ENCODE measurements around the gene PNRC1. TPM values are rescaled to one million over a fixed set of nuclear protein-coding genes. Genes with fewer than 3 reads are reported as not detected.

PNRC1 gene
- total and polyA plus RNA-seq, 2 of the 4 experiments (the other 2 are of a cell fraction): 6.5 to 8.1 TPM

DNA sequence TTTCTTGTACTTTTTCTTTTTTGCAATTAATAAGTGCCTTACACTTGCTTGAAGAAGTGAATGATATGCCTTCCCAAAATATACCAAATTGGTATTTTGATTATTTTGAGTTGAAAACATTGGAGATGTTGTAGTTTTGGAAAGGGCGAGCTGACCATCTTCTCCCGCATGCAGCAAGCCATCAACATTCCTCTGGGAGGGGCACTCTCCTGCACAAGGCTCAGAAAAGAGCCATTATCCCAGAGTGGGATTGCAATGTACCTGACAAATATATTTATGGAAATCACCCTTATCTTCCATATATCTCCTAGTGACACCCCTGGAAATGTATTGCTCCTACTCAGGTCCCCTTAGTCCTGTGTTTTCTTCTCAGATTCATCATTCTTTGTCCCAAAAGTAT, 22.8 kb upstream of the PNRC1 start:
- Histone ChIP-seq H3K36me3 (ENCODE audit: control insufficient read depth, insufficient read depth, low read length) (no peaks in the 10 kb centered on the region), H3K9ac (ENCODE audit: low read depth, low read length) (no peak overlapping the region), H2AFZ (replicated peaks; ENCODE audit: low read length, poor library complexity) (no peak overlapping the region), H2BK120ac (ENCODE audit: low read depth, low read length) (no peak overlapping the region), H4K91ac (ENCODE audit: insufficient read depth, low read depth, low read length) (no peak overlapping the region), H3K4me1 (ENCODE audit: control insufficient read depth, insufficient read depth, low read length) (no peaks in the 10 kb centered on the region), H2BK5ac (ENCODE audit: low read depth, low read length, poor library complexity, severe bottlenecking) (no peak overlapping the region), H3K4ac (ENCODE audit: low read depth, low read length) (no peak overlapping the region), H2BK20ac (ENCODE audit: low read depth, low read length) (no peak overlapping the region), H4K5ac (ENCODE audit: low read depth, low read length) (no peak overlapping the region), H3K4me2 (ENCODE audit: low read depth, low read length) (no peak overlapping the region), H3K27ac (ENCODE audit: insufficient read depth, low read length) (no peak overlapping the region), H3K23ac (ENCODE audit: low read depth, low read length) (no peak overlapping the region), H3K79me1 (ENCODE audit: low read depth in 1 of 2, low read length in 2 of 2) (no peaks in the 10 kb centered on the region), H2AK5ac (ENCODE audit: low read depth, low read length) (no peak overlapping the region), H4K8ac (ENCODE audit: low read depth in 2 of 2, low read length in 2 of 2) (no peak overlapping the region), H4K20me1 (ENCODE audit: insufficient read depth, low read length) (no peaks in the 10 kb centered on the region), H3K14ac (replicated peaks; ENCODE audit: low read depth, low read length) (no peak overlapping the region), H3K4me3 (ENCODE audit: insufficient read depth, low read depth, low read length) (no peak overlapping the region), H2BK15ac (ENCODE audit: low read depth, low read length) (no peak overlapping the region), H2AK9ac (replicated peaks; ENCODE audit: low read depth, low read length, poor library complexity) (no peak overlapping the region), H3K56ac (ENCODE audit: extremely low read depth, insufficient read depth, low read length) (no peak overlapping the region), H3K9me3 (ENCODE audit: control insufficient read depth, insufficient read depth, low read length) (no peaks in the 10 kb centered on the region), H3K27me3 (ENCODE audit: control insufficient read depth, insufficient read depth, low read length) (no peaks in the 10 kb centered on the region), H3K9me1 (ENCODE audit: insufficient read depth, low read length) (no peaks in the 10 kb centered on the region), H3K18ac (ENCODE audit: low read depth, low read length) (no peak overlapping the region)
- in situ Hi-C loops (cut with MboI; ENCODE audit: low sequenced_read_pairs): no loop called here
- dilution Hi-C loops (cut with HindIII; ENCODE audit: low sequenced_read_pairs, unreplicated experiment): no loop called here
- DNase-seq (no peak), ATAC-seq (ENCODE audit: low read depth) (no peak)
- BruUV-seq (replicated peaks): no TSS peak
- ChIA-PET POLR2A (ENCODE audit: unreplicated experiment) (interaction anchor here (0.5 to 0.6 kb wide), 2 partner anchors 24 to 1187 kb away, joined by 3 to 20 read pairs; no protein-coding TSS in a partner anchor), CTCF (no interaction called here)
- intact Hi-C loops (cut with micrococcal nuclease): no loop called here
- no CpG with 5 or more reads among the region's 2 CpGs for WGBS, 2 experiments (ENCODE audit: extremely low coverage in 2 of 2, insufficient read length in 1 of 2)
- TF ChIP-seq SMC3 (IDR thresholded peaks at IDR 0.05; ENCODE audit: low read depth, low read length) (no peak), MXI1 (IDR thresholded peaks at IDR 0.05; ENCODE audit: borderline replicate concordance, low read depth, low read length) (no peak), RAD21 (IDR thresholded peaks at IDR 0.05; ENCODE audit: low read length) (no peak), RCOR1 (IDR thresholded peaks at IDR 0.05; ENCODE audit: insufficient replicate concordance, low read length) (no peak), CEBPB (IDR thresholded peaks at IDR 0.05; ENCODE audit: low read depth, low read length) (no peak), ELK1 (IDR thresholded peaks at IDR 0.05; ENCODE audit: borderline replicate concordance, low read depth, low read length) (no peak), BHLHE40 (IDR thresholded peaks at IDR 0.05; ENCODE audit: low read depth, low read length) (no peak), CTCF (conservative IDR thresholded peaks at IDR 0.05; ENCODE audit: low read depth, low read length) (no peak), FOS (IDR thresholded peaks at IDR 0.05; ENCODE audit: low read depth, low read length) (no peak)
- TF ChIP-seq, protein P1, sequence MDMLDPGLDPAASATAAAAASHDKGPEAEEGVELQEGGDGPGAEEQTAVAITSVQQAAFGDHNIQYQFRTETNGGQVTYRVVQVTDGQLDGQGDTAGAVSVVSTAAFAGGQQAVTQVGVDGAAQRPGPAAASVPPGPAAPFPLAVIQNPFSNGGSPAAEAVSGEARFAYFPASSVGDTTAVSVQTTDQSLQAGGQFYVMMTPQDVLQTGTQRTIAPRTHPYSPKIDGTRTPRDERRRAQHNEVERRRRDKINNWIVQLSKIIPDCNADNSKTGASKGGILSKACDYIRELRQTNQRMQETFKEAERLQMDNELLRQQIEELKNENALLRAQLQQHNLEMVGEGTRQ (IDR thresholded peaks at IDR 0.05; ENCODE audit: low read depth, low read length): no peak

Data from IMR-90 (cell line).